ENCODE data around the gene AAR2. TPM values are rescaled to one million over a fixed set of nuclear protein-coding genes. Genes with fewer than 3 reads are reported as not detected.
A peak's percentile ranks its signal among the peaks of the same experiment; 100 is the strongest.

The AAR2 gene
- total RNA-seq, 1 donor from 2014 or later, result 51.4 TPM

GRCh38 chr20:36234771-36235320 is 1.4 kb upstream of the AAR2 start:
- intact Hi-C loops (cut with DNase I), result no loop called here
- H3K27ac ChIP-seq, result no peak overlapping the region

DNA sequence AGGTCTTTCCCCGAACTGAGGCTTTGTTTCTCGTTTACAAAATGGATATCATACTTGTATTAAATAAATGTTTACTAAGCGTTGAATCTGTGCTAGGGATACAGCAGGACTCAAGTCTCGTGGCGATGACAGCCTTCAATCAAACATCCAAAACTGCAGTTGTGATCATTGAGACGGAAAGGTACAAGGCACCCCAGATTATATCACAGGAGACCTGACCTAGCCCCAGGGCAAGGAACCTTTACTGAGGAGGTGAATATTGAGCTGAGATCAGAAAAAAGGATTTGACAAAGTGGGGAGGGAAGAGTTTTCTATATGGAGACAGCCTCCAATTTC is 476 bp downstream of the AAR2 start:
- Histone ChIP-seq H3K9me3 (no peaks in the 10 kb centered on the region), H3K27ac (peak overlapping the region; percentile 82 to 84), H3K27me3 (no peaks in the 10 kb centered on the region), H3K36me3 (peaks cover 17 to 19% of the 10 kb centered on the region in 2 donors), H3K4me1 (peaks cover 5 to 17% of the 10 kb centered on the region in 2 donors), H3K4me3 (peak overlapping the region; percentile 90 to 94)
- DNase-seq (ENCODE audit: low spot score in 2 of 2), result no peak
- TF ChIP-seq CTCF (IDR thresholded peaks at IDR 0.05), result no peak
- intact Hi-C loops (cut with DNase I), result loop anchor here (1.0 kb wide), 1 partner anchor 369 kb away; the partner anchor contains the start of gene RAB5IF

More at GRCh38 chr20:36234771-36235320, 1.4 kb upstream of the AAR2 start:
- Histone ChIP-seq H3K27me3 (no peaks in the 10 kb centered on the region), H3K9me3 (no peaks in the 10 kb centered on the region), H3K36me3 (peaks cover 3 to 4% of the 10 kb centered on the region in 2 donors), H3K4me1 (peaks cover 5 to 17% of the 10 kb centered on the region in 2 donors), H3K4me3 (no peak overlapping the region)
- no peak for TF ChIP-seq CTCF (IDR thresholded peaks at IDR 0.05)
- no peak for DNase-seq (ENCODE audit: low spot score in 2 of 2)

DNA sequence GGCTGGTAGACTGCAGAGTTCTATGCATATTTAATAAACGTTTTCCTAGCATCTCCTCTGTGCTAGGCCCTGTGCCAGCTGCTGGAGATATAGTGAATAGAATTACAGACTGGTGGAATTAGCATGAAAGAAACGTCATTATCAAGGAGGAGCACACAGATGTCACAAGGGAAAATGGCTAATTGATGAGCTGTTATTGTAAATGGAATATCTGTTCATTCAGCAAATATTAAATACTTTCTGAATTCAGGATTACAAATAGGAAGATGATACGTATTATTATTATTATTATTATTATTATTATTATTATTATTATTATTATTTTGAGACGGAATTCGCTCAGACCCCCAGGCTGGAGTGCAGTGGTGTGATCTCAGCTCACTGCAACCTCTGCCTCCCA is 1.2 kb downstream of the AAR2 start:
- no peaks in the 10 kb centered on the region for H3K27me3 ChIP-seq
- peaks cover 20 to 22% of the 10 kb centered on the region in 2 donors for H3K36me3 ChIP-seq
- no peak overlapping the region for H3K27ac ChIP-seq
- H3K9me3 ChIP-seq, result no peaks in the 10 kb centered on the region
- DNase-seq (ENCODE audit: low spot score in 2 of 2), result no peak
- intact Hi-C loops (cut with DNase I), result no loop called here
- H3K4me3 ChIP-seq, result peak overlapping the region; percentile 90 to 94
- TF ChIP-seq CTCF (IDR thresholded peaks at IDR 0.05), result no peak
- peaks cover 5 to 17% of the 10 kb centered on the region in 2 donors for H3K4me1 ChIP-seq

DNA sequence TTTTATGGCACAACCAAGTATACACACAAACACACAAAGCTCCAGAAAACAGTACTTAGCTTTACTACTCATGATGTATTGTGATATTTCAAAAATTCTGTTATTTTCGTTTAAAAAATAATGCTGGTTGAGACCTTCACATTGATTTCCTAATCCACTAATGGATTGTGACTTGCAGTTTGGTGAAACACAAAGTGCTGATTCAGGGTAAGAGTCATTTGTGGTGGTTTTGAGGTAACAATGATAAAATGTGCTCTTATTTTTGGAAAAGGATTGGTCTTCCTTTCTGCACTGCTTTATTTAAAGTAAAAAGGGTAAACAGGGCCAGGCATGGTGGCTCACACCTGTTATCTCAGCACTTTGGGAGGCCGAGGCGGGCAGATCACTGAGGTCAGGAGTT is 1.9 kb downstream of the AAR2 start:
- no peak overlapping the region for H3K27ac ChIP-seq
- TF ChIP-seq CTCF (IDR thresholded peaks at IDR 0.05), result no peak
- DNase-seq (ENCODE audit: low spot score in 2 of 2), result no peak
- H3K9me3 ChIP-seq, result no peaks in the 10 kb centered on the region
- H3K4me3 ChIP-seq, result peak overlapping the region in 1 of 2 donors; percentile 90
- no peaks in the 10 kb centered on the region for H3K27me3 ChIP-seq
- peaks cover 5 to 17% of the 10 kb centered on the region in 2 donors for H3K4me1 ChIP-seq
- H3K36me3 ChIP-seq, result peaks cover 22 to 27% of the 10 kb centered on the region in 2 donors
- intact Hi-C loops (cut with DNase I), result no loop called here

DNA sequence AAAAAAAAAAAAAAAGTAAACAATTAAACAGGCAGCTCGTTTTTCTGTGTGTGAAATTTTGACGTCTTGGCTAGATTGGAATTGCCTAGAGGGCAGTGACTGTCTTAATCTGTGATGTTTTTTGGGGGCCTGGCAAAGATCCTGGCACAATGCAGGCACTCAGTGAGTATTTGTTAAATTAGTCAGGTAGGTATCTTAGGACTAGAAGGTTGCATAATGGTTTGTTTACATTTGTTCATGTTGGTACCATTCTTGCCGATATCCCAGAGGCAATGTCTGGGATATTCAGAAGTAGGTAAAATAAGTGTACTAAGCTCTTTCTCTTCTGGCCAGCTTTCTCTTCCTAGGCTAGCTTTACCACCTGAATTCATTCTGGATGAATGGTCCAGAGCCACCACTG is 2.5 kb downstream of the AAR2 start:
- no peak overlapping the region for H3K4me3 ChIP-seq
- peaks cover 22 to 31% of the 10 kb centered on the region in 2 donors for H3K36me3 ChIP-seq
- peaks cover 5 to 17% of the 10 kb centered on the region in 2 donors for H3K4me1 ChIP-seq
- no peak for DNase-seq (ENCODE audit: low spot score in 2 of 2)
- TF ChIP-seq CTCF (IDR thresholded peaks at IDR 0.05), result no peak
- intact Hi-C loops (cut with DNase I), result no loop called here
- H3K9me3 ChIP-seq, result no peaks in the 10 kb centered on the region
- H3K27me3 ChIP-seq, result no peaks in the 10 kb centered on the region
- H3K27ac ChIP-seq, result no peak overlapping the region

- H3K4me1 ChIP-seq, result peaks cover 5 to 17% of the 10 kb centered on the region in 2 donors
- H3K27ac ChIP-seq, result no peak overlapping the region
- H3K9me3 ChIP-seq, result no peaks in the 10 kb centered on the region
- intact Hi-C loops (cut with DNase I), result no loop called here
- peaks cover 29 to 44% of the 10 kb centered on the region in 2 donors for H3K36me3 ChIP-seq
- H3K27me3 ChIP-seq, result no peaks in the 10 kb centered on the region
- H3K4me3 ChIP-seq, result no peak overlapping the region
- no peak for DNase-seq (ENCODE audit: low spot score in 2 of 2)
- no peak for TF ChIP-seq CTCF (IDR thresholded peaks at IDR 0.05)
Observed at GRCh38 chr20:36240076-36240475, 3.8 kb downstream of the AAR2 start.

Data from ascending aorta (tissue), 2 donors.